ENCODE measurements around the gene FDXACB1. TPM values are rescaled to one million over a fixed set of nuclear protein-coding genes. Genes with fewer than 3 reads are reported as not detected.

Gene FDXACB1
- total and polyA plus RNA-seq, 2 donors (not counting 3 experiments of a cell fraction or from before 2014, with no cell fraction given), result 1.1 to 1.4 TPM

DNA sequence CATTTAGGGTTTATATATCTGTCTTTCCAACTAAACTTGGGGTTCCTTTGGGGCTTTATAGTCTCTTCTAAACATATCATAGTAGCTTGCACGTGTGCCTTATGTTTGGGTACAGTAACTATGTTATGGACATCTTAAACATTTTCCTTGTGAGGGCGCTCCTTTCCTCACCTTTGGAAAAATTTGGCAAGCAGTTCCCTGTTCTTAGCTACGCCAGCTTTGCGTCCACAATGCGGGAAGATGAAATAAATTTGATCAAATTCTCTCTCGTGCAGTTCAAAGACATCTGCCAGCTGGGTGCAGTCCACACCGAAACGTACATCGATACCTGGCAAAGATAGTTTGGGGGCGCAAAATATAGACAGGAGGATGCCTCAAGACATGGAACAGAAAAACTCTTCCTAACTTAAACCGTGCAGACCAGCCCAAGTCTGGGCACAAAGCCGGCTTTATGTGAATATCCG lies 548 bp downstream of the FDXACB1 start:
- H3K4me3 ChIP-seq (replicated peaks in 1 of 3; ENCODE audit: insufficient read depth in 1 of 3, low read depth in 1 of 3, low read length in 3 of 3), result peak overlapping the region; percentile 53 to 84 (median 62)
- H3K9me3 ChIP-seq (replicated peaks; ENCODE audit: control insufficient read depth, insufficient read depth, low read length), result no peaks in the 10 kb centered on the region
- intact Hi-C loops (cut with micrococcal nuclease) (loop anchor here (2.0 kb wide), 2 partner anchors 296 to 348 kb away; partner anchors contain the start of genes BCO2 and PTS), dilution Hi-C loops (cut with MboI; ENCODE audit: extremely low pct_ligation_motif_present, low sequenced_read_pairs) (no loop called here)
- POLR2A ChIA-PET, result no interaction called here
- TF ChIP-seq POLR2A (IDR thresholded peaks at IDR 0.05; ENCODE audit: low read depth, low read length) (no peak), EZH2 (IDR thresholded peaks at IDR 0.05; ENCODE audit: borderline replicate concordance, low read depth, low read length, severe bottlenecking) (no peak), MYC (IDR thresholded peaks at IDR 0.05; ENCODE audit: low read depth, low read length) (no peak), GATA2 (IDR thresholded peaks at IDR 0.05; ENCODE audit: insufficient read depth, insufficient read length, low read depth, low read length) (no peak), FOS (IDR thresholded peaks at IDR 0.05; ENCODE audit: borderline replicate concordance, insufficient read depth, low read length) (no peak), POLR2AphosphoS5 (IDR thresholded peaks at IDR 0.05; ENCODE audit: insufficient read depth, low read depth, low read length) (no peak), JUN (IDR thresholded peaks at IDR 0.05; ENCODE audit: borderline replicate concordance, insufficient read depth, insufficient read length, low read depth) (no peak)
- TF ChIP-seq, protein P1, sequence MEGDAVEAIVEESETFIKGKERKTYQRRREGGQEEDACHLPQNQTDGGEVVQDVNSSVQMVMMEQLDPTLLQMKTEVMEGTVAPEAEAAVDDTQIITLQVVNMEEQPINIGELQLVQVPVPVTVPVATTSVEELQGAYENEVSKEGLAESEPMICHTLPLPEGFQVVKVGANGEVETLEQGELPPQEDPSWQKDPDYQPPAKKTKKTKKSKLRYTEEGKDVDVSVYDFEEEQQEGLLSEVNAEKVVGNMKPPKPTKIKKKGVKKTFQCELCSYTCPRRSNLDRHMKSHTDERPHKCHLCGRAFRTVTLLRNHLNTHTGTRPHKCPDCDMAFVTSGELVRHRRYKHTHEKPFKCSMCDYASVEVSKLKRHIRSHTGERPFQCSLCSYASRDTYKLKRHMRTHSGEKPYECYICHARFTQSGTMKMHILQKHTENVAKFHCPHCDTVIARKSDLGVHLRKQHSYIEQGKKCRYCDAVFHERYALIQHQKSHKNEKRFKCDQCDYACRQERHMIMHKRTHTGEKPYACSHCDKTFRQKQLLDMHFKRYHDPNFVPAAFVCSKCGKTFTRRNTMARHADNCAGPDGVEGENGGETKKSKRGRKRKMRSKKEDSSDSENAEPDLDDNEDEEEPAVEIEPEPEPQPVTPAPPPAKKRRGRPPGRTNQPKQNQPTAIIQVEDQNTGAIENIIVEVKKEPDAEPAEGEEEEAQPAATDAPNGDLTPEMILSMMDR (IDR thresholded peaks at IDR 0.05; ENCODE audit: extremely low read depth in 1 of 2, insufficient read depth in 1 of 2, low read depth in 1 of 2, low read length in 2 of 2), result no peak
- TF ChIP-seq, protein P2, sequence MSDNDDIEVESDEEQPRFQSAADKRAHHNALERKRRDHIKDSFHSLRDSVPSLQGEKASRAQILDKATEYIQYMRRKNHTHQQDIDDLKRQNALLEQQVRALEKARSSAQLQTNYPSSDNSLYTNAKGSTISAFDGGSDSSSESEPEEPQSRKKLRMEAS (IDR thresholded peaks at IDR 0.05; ENCODE audit: insufficient read depth, insufficient read length), result no peak
- no peaks in the 10 kb centered on the region for H3K27me3 ChIP-seq (ENCODE audit: control insufficient read depth in 2 of 2, insufficient read depth in 2 of 2, low read length in 2 of 2)
- peaks cover 21% of the 10 kb centered on the region for H3K4me1 ChIP-seq (ENCODE audit: control insufficient read depth, extremely low read depth, insufficient read depth, low read length)
- peak overlapping the region; percentile 93 for H3K27ac ChIP-seq (ENCODE audit: insufficient read depth, low read depth, low read length)
- FAIRE-seq, result no peak
- no peak for DNase-seq (ENCODE audit: low read depth, low spot score)
- H3K36me3 ChIP-seq (ENCODE audit: control insufficient read depth in 2 of 2, extremely low read depth in 1 of 2, insufficient read depth in 2 of 2, low read length in 2 of 2), result no peaks in the 10 kb centered on the region
- peak overlapping the region; percentile 95 for H3K9ac ChIP-seq (replicated peaks; ENCODE audit: extremely low read depth, insufficient read depth, low read length)
- CTCF ChIA-PET, result interaction anchor here (0.8 to 1.7 kb wide), 3 partner anchors 48 to 104 kb away, joined by 3 to 10 read pairs (median 5); no protein-coding TSS in a partner anchor
- H4K20me1 ChIP-seq (replicated peaks; ENCODE audit: control insufficient read depth, extremely low read depth, insufficient read depth, low read length), result no peaks in the 10 kb centered on the region
- H3K4me2 ChIP-seq (ENCODE audit: insufficient read depth, low read length), result peak overlapping the region; percentile 92
- H2AFZ ChIP-seq (ENCODE audit: low read depth, low read length), result peak overlapping the region; percentile 86
- H3K79me2 ChIP-seq (ENCODE audit: control insufficient read depth, insufficient read depth, low read length), result no peaks in the 10 kb centered on the region
- BruUV-seq (replicated peaks), result TSS peak; percentile 68
- H3K9me1 ChIP-seq (replicated peaks; ENCODE audit: control insufficient read depth, extremely low read depth, insufficient read depth, low read length), result no peaks in the 10 kb centered on the region

Data from endothelial cell of umbilical vein (primary cell).